Rectal smooth muscle tissue (tissue), 1 donor: ENCODE data around the gene SIGLEC15.
A peak's percentile ranks its signal among the peaks of the same experiment; 100 is the strongest.

ENCODE experiments used
- H3K27ac ChIP-seq: one replicate; pipeline ENCODE4 v1.7.0; 2013; ENCODE audit warnings: low read depth, low read length, inconsistent platforms
- H3K27me3 ChIP-seq: one replicate; pipeline ENCODE4 v1.7.0; 2013; ENCODE audit warnings: low read length; ENCODE audit not compliant: control insufficient read depth, insufficient read depth
- H3K36me3 ChIP-seq: one replicate; pipeline ENCODE4 v1.7.0; 2013; ENCODE audit warnings: low read length; ENCODE audit not compliant: control insufficient read depth, insufficient read depth
- H3K4me1 ChIP-seq: one replicate; pipeline ENCODE4 v1.7.0; 2013; ENCODE audit warnings: low read length; ENCODE audit not compliant: control insufficient read depth, insufficient read depth
- H3K4me3 ChIP-seq: one replicate; pipeline ENCODE4 v1.7.0; 2013; ENCODE audit warnings: low read length
- H3K9ac ChIP-seq: one replicate; pipeline ENCODE4 v1.7.0; 2013; ENCODE audit warnings: low read length

The SIGLEC15 gene

GRCh38 chr18:45825258-45826044 lies at the start of gene SIGLEC15:
Gene SIGLEC15, plus strand, starts transcription at chr18:45825675. Its CDS starts 54 bp downstream, at chr18:45825729.
- no peaks in the 10 kb centered on the region for H3K27me3 ChIP-seq
- no peak within 1 kb of the TSS for H3K27ac ChIP-seq
- H3K36me3 ChIP-seq: no peaks in the 10 kb centered on the region
- H3K4me1 ChIP-seq: peaks cover 2% of the 10 kb centered on the region
- no peak within 1 kb of the TSS for H3K9ac ChIP-seq
- H3K4me3 ChIP-seq: no peak within 1 kb of the TSS

- peak overlapping the region; percentile 78 for H3K27ac ChIP-seq
- H3K4me3 ChIP-seq: peak overlapping the region; percentile 80
- H3K4me1 ChIP-seq: no peaks in the 10 kb centered on the region
- H3K9ac ChIP-seq: no peak overlapping the region
- H3K27me3 ChIP-seq: peaks cover 4% of the 10 kb centered on the region
- no peaks in the 10 kb centered on the region for H3K36me3 ChIP-seq
Observed at GRCh38 chr18:45775743-45776142, 49.7 kb upstream of the SIGLEC15 start.

GRCh38 chr18:45777393-45777792 lies 48.1 kb upstream of the SIGLEC15 start:
- no peak overlapping the region for H3K4me3 ChIP-seq
- H3K27ac ChIP-seq: no peak overlapping the region
- H3K4me1 ChIP-seq: no peaks in the 10 kb centered on the region
- no peaks in the 10 kb centered on the region for H3K36me3 ChIP-seq
- peaks cover 4% of the 10 kb centered on the region for H3K27me3 ChIP-seq
- no peak overlapping the region for H3K9ac ChIP-seq

- H3K4me1 ChIP-seq: no peaks in the 10 kb centered on the region
- no peaks in the 10 kb centered on the region for H3K36me3 ChIP-seq
- H3K9ac ChIP-seq: no peak overlapping the region
- no peak overlapping the region for H3K27ac ChIP-seq
- H3K4me3 ChIP-seq: no peak overlapping the region
- H3K27me3 ChIP-seq: no peaks in the 10 kb centered on the region
Observed at GRCh38 chr18:45780568-45780967, 44.9 kb upstream of the SIGLEC15 start.

- no peaks in the 10 kb centered on the region for H3K27me3 ChIP-seq
- no peaks in the 10 kb centered on the region for H3K36me3 ChIP-seq
Observed at GRCh38 chr18:45782662-45783061, 42.8 kb upstream of the SIGLEC15 start.

GRCh38 chr18:45783097-45784075 lies 42.1 kb upstream of the SIGLEC15 start:
- H3K4me1 ChIP-seq: no peaks in the 10 kb centered on the region
- H3K27me3 ChIP-seq: no peaks in the 10 kb centered on the region
- H3K9ac ChIP-seq: no peak overlapping the region
- H3K27ac ChIP-seq: no peak overlapping the region
- H3K36me3 ChIP-seq: no peaks in the 10 kb centered on the region
- no peak overlapping the region for H3K4me3 ChIP-seq

More at GRCh38 chr18:45782662-45783061, 42.8 kb upstream of the SIGLEC15 start:
- H3K27ac ChIP-seq: no peak overlapping the region
- no peak overlapping the region for H3K9ac ChIP-seq
- no peak overlapping the region for H3K4me3 ChIP-seq
- no peaks in the 10 kb centered on the region for H3K4me1 ChIP-seq

GRCh38 chr18:45785134-45785533 lies 40.3 kb upstream of the SIGLEC15 start:
- Histone ChIP-seq H3K36me3 (no peaks in the 10 kb centered on the region), H3K27ac (no peak overlapping the region), H3K4me3 (no peak overlapping the region), H3K9ac (no peak overlapping the region), H3K27me3 (no peaks in the 10 kb centered on the region), H3K4me1 (no peaks in the 10 kb centered on the region)

GRCh38 chr18:45786941-45787340 lies 38.5 kb upstream of the SIGLEC15 start:
- H3K27me3 ChIP-seq: no peaks in the 10 kb centered on the region

GRCh38 chr18:45787346-45787745 lies 38.1 kb upstream of the SIGLEC15 start:
- no peak overlapping the region for H3K9ac ChIP-seq
- H3K36me3 ChIP-seq: no peaks in the 10 kb centered on the region
- no peaks in the 10 kb centered on the region for H3K4me1 ChIP-seq
- H3K4me3 ChIP-seq: no peak overlapping the region
- no peaks in the 10 kb centered on the region for H3K27me3 ChIP-seq
- no peak overlapping the region for H3K27ac ChIP-seq

More at GRCh38 chr18:45786941-45787340, 38.5 kb upstream of the SIGLEC15 start:
- Histone ChIP-seq H3K27ac (no peak overlapping the region), H3K36me3 (no peaks in the 10 kb centered on the region), H3K4me3 (no peak overlapping the region), H3K9ac (no peak overlapping the region), H3K4me1 (no peaks in the 10 kb centered on the region)

GRCh38 chr18:45788861-45789260 lies 36.6 kb upstream of the SIGLEC15 start:
- Histone ChIP-seq H3K4me1 (no peaks in the 10 kb centered on the region), H3K36me3 (no peaks in the 10 kb centered on the region), H3K27ac (no peak overlapping the region), H3K4me3 (no peak overlapping the region), H3K27me3 (no peaks in the 10 kb centered on the region), H3K9ac (no peak overlapping the region)

GRCh38 chr18:45792506-45793263 lies 32.8 kb upstream of the SIGLEC15 start:
- Histone ChIP-seq H3K4me1 (no peaks in the 10 kb centered on the region), H3K9ac (no peak overlapping the region), H3K27ac (no peak overlapping the region), H3K4me3 (no peak overlapping the region), H3K36me3 (no peaks in the 10 kb centered on the region), H3K27me3 (no peaks in the 10 kb centered on the region)
